Ovary (tissue), 9 donors: ENCODE measurements around the gene ATXN1. TPM values are rescaled to one million over a fixed set of nuclear protein-coding genes. Genes with fewer than 3 reads are reported as not detected.
"Not testable (repeated sequence)": the region's sequence is repeated elsewhere in the genome, so short reads cannot be mapped to it uniquely, and the experiment has no call there.

Experiments
- DNase-seq, 5 donors: peaks; one replicate each; pipeline ENCODE4 v3.0.0-alpha.2; 2019 to 2020
- H3K27ac ChIP-seq, 2 donors: fragments of 200-600 bp; one replicate each; pipeline versions ENCODE4 v1.5.1 to v1.8.0; 2019 to 2022
- H3K27me3 ChIP-seq: fragments of 200-600 bp; one replicate; pipeline ENCODE4 v1.8.0; 2022
- H3K36me3 ChIP-seq: fragments of 200-600 bp; sonication (generic); one replicate; pipeline ENCODE4 v1.5.1; 2019
- H3K4me1 ChIP-seq: one replicate; pipeline ENCODE4 v1.8.1; 2013; ENCODE audit warnings: mild to moderate bottlenecking, moderate library complexity; ENCODE audit not compliant: insufficient read depth
- H3K4me3 ChIP-seq: fragments of 200-600 bp; sonication (generic); one replicate; pipeline ENCODE4 v1.5.1; 2017
- H3K9me3 ChIP-seq, 2 donors: fragments of 200-600 bp in 1 of 2; sonication (generic) in 1 of 2; one replicate each; pipeline versions ENCODE4 v1.5.1 to v1.8.1; 2013 to 2019; ENCODE audit warnings: mild to moderate bottlenecking in 1 of 2, moderate library complexity in 1 of 2
- CTCF ChIP-seq, 3 donors: fragments of 450-650 bp in 2 of 3; fragments of 200-600 bp in 1 of 3; IDR thresholded peaks; one replicate each; pipeline versions ENCODE4 v1.5.1 to v1.8.0; 2016 to 2022; ENCODE audit warnings: antibody characterized with exemption in 3 of 3, mild to moderate bottlenecking in 1 of 3
- EP300 ChIP-seq: sonication (generic); formaldehyde crosslinking; IDR thresholded peaks from one replicate; pipeline ENCODE4 v1.6.1; 2017; ENCODE audit warnings: antibody characterized with exemption
- POLR2A ChIP-seq: fragments of 450-650 bp; IDR thresholded peaks from one replicate; pipeline ENCODE4 v1.6.1; 2017; ENCODE audit warnings: antibody characterized with exemption, mild to moderate bottlenecking, moderate library complexity
- WGBS, 3 donors: extraction: QIAGEN DNeasy Blood & Tissue Kit in 1 of 3; methylation state at CpG; one replicate each; pipeline versions ENCODE4 v1.1.5 to v1.1.7; 2013 to 2017; 5-methylcytosine and 5-hydroxymethylcytosine counted together
- intact Hi-C, 4 donors: fragments of 100-400 bp; cut with DNase I; formaldehyde crosslinking; loops; one replicate each; pipeline versions ENCODE4 v1.11.0 to v1.15.1; 2022 to 2023
- polyA plus RNA-seq, 2 donors: library from polyadenylated mRNA; stranded (reverse); fragments of 200-250 nt in 1 of 2; fragments of 350-450 nt in 1 of 2; fragmentation: Illumina TruSeq in 1 of 2; extraction: RNeasy Lipid Tissue Mini Kit (QIAGEN cat#74804) in 1 of 2; gene quantifications; one replicate each; pipeline ENCODE4 v1.2.3, GENCODE V29; 2013 to 2014
- total RNA-seq, 7 donors: library from RNA; depleted of rRNA in 2 of 7; stranded (reverse); fragments of >200 nt in 2 of 7; fragmentation: NEBNext Ultra II Directional in 3 of 7; extraction: Animal tissue kit (Norgen Biotek cat#: 25700) in 3 of 7; gene quantifications; one replicate each; pipeline versions ENCODE4 v1.1.0 to v1.2.4, GENCODE V29; 2016 to 2023
- donor health status: DM: no; HTN: no; CAD: no; lungs with moderate emphysema.
- donor health status: DM: no; HTN: no; CAD: no.
- donor health status: Bipolar disorder and iron deficiency.
- donor health status: DM: yes; HTN: yes; CAD: no.
- donor health status: DM: no; HTN: no; CAD: no.
- donor health status: DM: yes; HTN: yes; CAD: no.

The ATXN1 gene
- total and polyA plus RNA-seq, 9 donors, result 7.3 to 38.2 (median 30.4) TPM

GRCh38 chr6:16630026-16630643 lies 131.1 kb downstream of the ATXN1 start:
- WGBS, 3 donors, result 79 to 92% (median 92%) methylated on average over 4 of the region's 4 CpGs
- no peak for TF ChIP-seq CTCF (IDR thresholded peaks at IDR 0.05)
- no peak for TF ChIP-seq POLR2A
- no peak for TF ChIP-seq EP300
- Histone ChIP-seq H3K27ac (no peak overlapping the region), H3K27me3 (no peaks in the 10 kb centered on the region), H3K4me3 (no peak overlapping the region), H3K4me1 (no peaks in the 10 kb centered on the region), H3K9me3 (no peaks in the 10 kb centered on the region), H3K36me3 (no peaks in the 10 kb centered on the region)
- DNase-seq, result no peak
- intact Hi-C loops, result no loop called here

GRCh38 chr6:16628580-16628979 lies 132.7 kb downstream of the ATXN1 start:
- H3K9me3 ChIP-seq, H3K36me3 ChIP-seq, H3K4me3 ChIP-seq, H3K27ac ChIP-seq, intact Hi-C loops, H3K27me3 ChIP-seq, DNase-seq, H3K4me1 ChIP-seq: not testable (repeated sequence)
- 94 to 100% (median 95%) methylated on average over 1 of the region's 1 CpG for WGBS, 3 donors

- Histone ChIP-seq H3K36me3 (no peaks in the 10 kb centered on the region), H3K27ac (no peak overlapping the region), H3K27me3 (no peaks in the 10 kb centered on the region), H3K4me3 (no peak overlapping the region), H3K9me3 (no peaks in the 10 kb centered on the region), H3K4me1 (no peaks in the 10 kb centered on the region)
- WGBS, 3 donors, result 45 to 95% (median 91%) methylated on average over 2 of the region's 2 CpGs
- DNase-seq, result no peak
- TF ChIP-seq POLR2A (no peak), EP300 (no peak), CTCF (IDR thresholded peaks at IDR 0.05) (no peak)
- intact Hi-C loops, result no loop called here
Observed at GRCh38 chr6:16626650-16627049, 134.6 kb downstream of the ATXN1 start.

- Histone ChIP-seq H3K36me3 (no peaks in the 10 kb centered on the region), H3K4me3 (no peak overlapping the region), H3K27me3 (no peaks in the 10 kb centered on the region), H3K27ac (no peak overlapping the region), H3K4me1 (no peaks in the 10 kb centered on the region), H3K9me3 (no peaks in the 10 kb centered on the region)
- intact Hi-C loops, result no loop called here
- DNase-seq, result no peak
- TF ChIP-seq EP300 (no peak), POLR2A (no peak), CTCF (IDR thresholded peaks at IDR 0.05) (no peak)
- WGBS, 3 donors, result 79 to 90% (median 88%) methylated on average over 10 of the region's 10 CpGs
Observed at GRCh38 chr6:16625291-16626265, 135.7 kb downstream of the ATXN1 start.
